H9 (cell line): ENCODE results near the gene MAPK8IP2. TPM values are rescaled to one million over a fixed set of nuclear protein-coding genes. Genes with fewer than 3 reads are reported as not detected.
A peak's percentile ranks its signal among the peaks of the same experiment; 100 is the strongest.

ENCODE experiments used
- DNase-seq: peaks from one replicate; pipeline ENCODE4 v3.0.0-alpha.2; 2017
- H2AFZ ChIP-seq: one replicate; pipeline ENCODE4 v1.6.1; 2013; ENCODE audit warnings: mild to moderate bottlenecking, low read length, control low read depth, moderate library complexity
- H2AK5ac ChIP-seq: 2 replicates; pipeline ENCODE4 v1.6.1; 2013; ENCODE audit warnings: low read length, control low read depth, mixed read lengths; ENCODE audit not compliant: insufficient read length
- H2BK120ac ChIP-seq: one replicate; pipeline ENCODE4 v1.6.1; 2013; ENCODE audit warnings: low read depth, mild to moderate bottlenecking, low read length, control low read depth, inconsistent platforms; ENCODE audit not compliant: poor library complexity, severe bottlenecking
- H2BK12ac ChIP-seq: 2 replicates; pipeline ENCODE4 v1.6.1; 2013; ENCODE audit warnings: low read length, control low read depth, mixed read lengths, low read depth; ENCODE audit not compliant: insufficient read length
- H2BK15ac ChIP-seq: 2 replicates; pipeline ENCODE4 v1.6.1; 2013; ENCODE audit warnings: low read depth, low read length, control low read depth
- H2BK20ac ChIP-seq: one replicate; pipeline ENCODE4 v1.6.1; 2013; ENCODE audit warnings: low read depth, mild to moderate bottlenecking, low read length, control low read depth, inconsistent platforms; ENCODE audit not compliant: poor library complexity, severe bottlenecking
- H2BK5ac ChIP-seq: 2 replicates; pipeline ENCODE4 v1.6.1; 2013; ENCODE audit warnings: low read length, control low read depth, mixed read lengths; ENCODE audit not compliant: insufficient read length
- H3K14ac ChIP-seq: 2 replicates; pipeline ENCODE4 v1.6.1; 2013; ENCODE audit warnings: low read length, control low read depth; ENCODE audit not compliant: insufficient read depth
- H3K18ac ChIP-seq: 2 replicates; pipeline ENCODE4 v1.6.1; 2013; ENCODE audit warnings: low read depth, mild to moderate bottlenecking, mixed read lengths, low read length, control low read depth; ENCODE audit not compliant: insufficient read length
- H3K23ac ChIP-seq: 2 replicates; pipeline ENCODE4 v1.6.1; 2013; ENCODE audit warnings: low read length, control low read depth, mixed read lengths, low read depth; ENCODE audit not compliant: insufficient read length
- H3K23me2 ChIP-seq: 2 replicates; pipeline ENCODE4 v1.6.1; 2013; ENCODE audit warnings: low read depth, mild to moderate bottlenecking, mixed read lengths, low read length, control low read depth; ENCODE audit not compliant: insufficient read length, poor library complexity, severe bottlenecking
- H3K27ac ChIP-seq: 2 replicates; pipeline ENCODE4 v1.5.1; 2013; ENCODE audit warnings: low read length, control low read depth, mixed read lengths, low read depth; ENCODE audit not compliant: insufficient read length
- H3K27me3 ChIP-seq: 2 replicates; pipeline ENCODE4 v1.6.1; 2013; ENCODE audit warnings: low read length, control low read depth, inconsistent platforms; ENCODE audit not compliant: insufficient read depth
- H3K4ac ChIP-seq: 2 replicates; pipeline ENCODE4 v1.6.1; 2013; ENCODE audit warnings: low read depth, mild to moderate bottlenecking, control low read depth, inconsistent platforms, low read length, moderate library complexity
- H3K4me1 ChIP-seq: 2 replicates; pipeline ENCODE4 v1.6.1; 2013; ENCODE audit warnings: low read length, control low read depth, inconsistent platforms; ENCODE audit not compliant: insufficient read depth
- H3K4me2 ChIP-seq: 2 replicates; pipeline ENCODE4 v1.6.1; 2013; ENCODE audit warnings: low read length, control low read depth, mixed read lengths; ENCODE audit not compliant: insufficient read length, insufficient read depth
- H3K56ac ChIP-seq: 2 replicates; pipeline ENCODE4 v1.6.1; 2013; ENCODE audit warnings: low read depth, mild to moderate bottlenecking, mixed read lengths, low read length, control low read depth; ENCODE audit not compliant: insufficient read length
- H3K79me1 ChIP-seq: 2 replicates; pipeline ENCODE4 v1.6.1; 2013; ENCODE audit warnings: low read depth, mild to moderate bottlenecking, moderate library complexity, low read length, control low read depth, inconsistent platforms; ENCODE audit not compliant: insufficient read depth, poor library complexity, severe bottlenecking
- H3K79me2 ChIP-seq: 2 replicates; pipeline ENCODE4 v1.6.1; 2013; ENCODE audit warnings: low read length, control low read depth, inconsistent platforms; ENCODE audit not compliant: insufficient read depth
- H3K9ac ChIP-seq: 2 replicates; pipeline ENCODE4 v1.6.1; 2013; ENCODE audit warnings: low read length, control low read depth, mixed read lengths; ENCODE audit not compliant: insufficient read length; ENCODE audit errors: extremely low read depth
- H3K9me3 ChIP-seq: one replicate; pipeline ENCODE4 v1.6.1; 2013; ENCODE audit warnings: low read depth, low read length, inconsistent platforms; ENCODE audit not compliant: control insufficient read depth
- H3T11ph ChIP-seq: one replicate; pipeline ENCODE4 v1.6.1; 2013; ENCODE audit warnings: mild to moderate bottlenecking, low read length, control low read depth, inconsistent platforms
- H4K20me1 ChIP-seq: one replicate; pipeline ENCODE4 v1.6.1; 2013; ENCODE audit not compliant: control insufficient read depth, insufficient read length, insufficient read depth
- H4K5ac ChIP-seq: 2 replicates; pipeline ENCODE4 v1.6.1; 2013; ENCODE audit warnings: low read depth, mild to moderate bottlenecking, mixed read lengths, low read length, control low read depth; ENCODE audit not compliant: insufficient read length
- H4K8ac ChIP-seq: replicated peaks from 2 replicates; pipeline ENCODE4 v1.6.1; 2013; ENCODE audit warnings: low read length, control low read depth, mixed read lengths, low read depth; ENCODE audit not compliant: insufficient read length
- H4K91ac ChIP-seq: 2 replicates; pipeline ENCODE4 v1.6.1; 2013; ENCODE audit warnings: low read depth, mild to moderate bottlenecking, moderate library complexity, mixed read lengths, low read length, control low read depth; ENCODE audit not compliant: insufficient read length
- H3K27ac Mint-ChIP-seq, 3 experiments: 2 replicates in 2 of 3; 3 replicates in 1 of 3; pipeline ENCODE4 v1.8.0; 2020 to 2021; ENCODE audit warnings: mixed read lengths in 3 of 3, mild to moderate bottlenecking in 1 of 3, moderate library complexity in 1 of 3
- H3K27me3 Mint-ChIP-seq: 2 replicates; pipeline ENCODE4 v1.8.0; 2021; ENCODE audit warnings: low read depth, mild to moderate bottlenecking, moderate library complexity, mixed read lengths
- H3K36me3 Mint-ChIP-seq, 3 experiments: 2 replicates in 2 of 3; 3 replicates in 1 of 3; pipeline ENCODE4 v1.8.0; 2020 to 2021; ENCODE audit warnings: low read depth in 3 of 3, mixed read lengths in 3 of 3; ENCODE audit not compliant: insufficient read depth in 1 of 3
- H3K4me1 Mint-ChIP-seq, 2 experiments: 2 replicates each; pipeline ENCODE4 v1.8.0; 2020; ENCODE audit warnings: mixed read lengths in 2 of 2
- H3K4me3 Mint-ChIP-seq, 2 experiments: 2 replicates in 1 of 2; 3 replicates in 1 of 2; pipeline ENCODE4 v1.8.0; 2020 to 2021; ENCODE audit warnings: mild to moderate bottlenecking in 2 of 2, mixed read lengths in 2 of 2, moderate library complexity in 1 of 2
- H3K9me3 Mint-ChIP-seq, 2 experiments: 2 replicates in 1 of 2; 3 replicates in 1 of 2; pipeline ENCODE4 v1.8.0; 2020; ENCODE audit warnings: mild to moderate bottlenecking in 2 of 2, mixed read lengths in 2 of 2, moderate library complexity in 1 of 2
- CTCF ChIP-seq: fragments of 200-600 bp; sonication (generic); conservative IDR thresholded peaks from 3 replicates; pipeline ENCODE4 v1.8.0; 2021; ENCODE audit warnings: antibody characterized with exemption, mild to moderate bottlenecking
- WGBS: extraction: QIAGEN DNeasy Blood & Tissue Kit; methylation state at CpG from one replicate; pipeline ENCODE4 v1.1.7; 2013; ENCODE audit warnings: missing lambda C conversion rate, low lambda C conversion rate, mixed read lengths; ENCODE audit not compliant: insufficient read length; ENCODE audit errors: extremely low coverage; 5-methylcytosine and 5-hydroxymethylcytosine counted together
- total RNA-seq: library from RNA; stranded (reverse); gene quantifications from 2 replicates; pipeline ENCODE4 v1.2.1, GENCODE V29; 2021

MAPK8IP2 gene
- total RNA-seq, 1 experiment from 2014 or later = 5.7 TPM

- no peak overlapping the region for H2BK120ac ChIP-seq
- no peak overlapping the region for H4K8ac ChIP-seq
- H3K23me2 ChIP-seq = no peaks in the 10 kb centered on the region
- no CpG with 5 or more reads among the region's 15 CpGs for WGBS
- no peak overlapping the region for H2AFZ ChIP-seq
- no peak for TF ChIP-seq CTCF
- H3K4ac ChIP-seq = no peak overlapping the region
- no peak overlapping the region for H3K27ac ChIP-seq
- no peak overlapping the region for H3K23ac ChIP-seq
- H4K91ac ChIP-seq = no peak overlapping the region
- peaks cover 0 to 2% of the 10 kb centered on the region in 2 experiments; a peak in 4 of 5 replicates for H3K9me3 Mint-ChIP-seq
- H3K27me3 Mint-ChIP-seq = peaks cover 11% of the 10 kb centered on the region
- no peak overlapping the region for H3T11ph ChIP-seq
- H3K79me2 ChIP-seq = no peaks in the 10 kb centered on the region
- no peak overlapping the region for H2BK12ac ChIP-seq
- H3K9ac ChIP-seq = no peak overlapping the region
- no peaks in the 10 kb centered on the region; a peak in 1 of 7 replicates for H3K36me3 Mint-ChIP-seq
- H3K14ac ChIP-seq = no peak overlapping the region
- no peak overlapping the region for H2AK5ac ChIP-seq
- peak overlapping the region; percentile 18 for H3K4me2 ChIP-seq
- no peaks in the 10 kb centered on the region for H3K9me3 ChIP-seq
- no peak overlapping the region; a peak in 1 of 7 replicates for H3K27ac Mint-ChIP-seq
- H3K4me1 Mint-ChIP-seq = peaks cover 27 to 29% of the 10 kb centered on the region in 2 experiments
- H4K5ac ChIP-seq = no peak overlapping the region
- H3K4me1 ChIP-seq = peaks cover 5% of the 10 kb centered on the region; the same call in 1 of the 2 replicates
- no peak overlapping the region for H3K56ac ChIP-seq
- DNase-seq = no peak
- H3K4me3 Mint-ChIP-seq = peak overlapping the region in 1 of 2 experiments; percentile 33; a peak in 1 of 5 replicates
- H3K79me1 ChIP-seq = no peaks in the 10 kb centered on the region
- H2BK5ac ChIP-seq = no peak overlapping the region
- H3K18ac ChIP-seq = peak overlapping the region; percentile 81
- no peak overlapping the region for H2BK20ac ChIP-seq
- no peak overlapping the region for H2BK15ac ChIP-seq
- peaks cover 13% of the 10 kb centered on the region; the same call in 1 of the 2 replicates for H3K27me3 ChIP-seq
- H4K20me1 ChIP-seq = no peaks in the 10 kb centered on the region
Observed at GRCh38 chr22:50640857-50641647, 40.5 kb downstream of the MAPK8IP2 start.
